ENCODE measurements around the gene HDAC11. TPM values are rescaled to one million over a fixed set of nuclear protein-coding genes. Genes with fewer than 3 reads are reported as not detected.
"Not testable (repeated sequence)": the region's sequence is repeated elsewhere in the genome, so short reads cannot be mapped to it uniquely, and the experiment has no call there.

The HDAC11 gene
- total RNA-seq, 1 donor from 2014 or later: 8.8 TPM

- no peak for DNase-seq
These were observed 13.8 kb downstream of the HDAC11 start for GRCh38 chr3:13493867-13494441.

GRCh38 chr3:13494463-13495350 lies 14.6 kb downstream of the HDAC11 start:
- no peak for DNase-seq

DNA sequence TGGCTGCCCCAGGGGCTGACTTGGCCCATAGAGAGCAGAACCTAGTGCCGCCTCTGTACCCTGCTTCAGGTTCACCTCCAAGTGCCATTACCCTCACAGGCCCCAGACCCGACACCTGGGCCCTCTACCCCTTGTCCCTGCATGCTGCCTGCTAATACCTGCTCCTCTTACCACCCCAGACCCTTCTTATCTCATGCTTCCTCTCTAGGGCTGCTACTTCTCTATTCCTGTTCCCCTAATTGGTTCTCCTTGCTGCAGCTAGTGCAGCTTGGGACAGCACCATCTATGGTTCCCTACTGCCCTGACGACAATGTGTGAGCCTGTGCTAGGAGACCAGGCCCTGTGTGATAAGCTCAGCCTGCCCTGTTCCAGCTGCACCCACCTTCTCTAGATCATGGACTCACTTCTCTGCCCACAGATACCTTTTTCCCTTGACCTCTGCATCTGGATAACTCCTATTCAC lies 15.3 kb downstream of the HDAC11 start:
- DNase-seq: no peak

DNA sequence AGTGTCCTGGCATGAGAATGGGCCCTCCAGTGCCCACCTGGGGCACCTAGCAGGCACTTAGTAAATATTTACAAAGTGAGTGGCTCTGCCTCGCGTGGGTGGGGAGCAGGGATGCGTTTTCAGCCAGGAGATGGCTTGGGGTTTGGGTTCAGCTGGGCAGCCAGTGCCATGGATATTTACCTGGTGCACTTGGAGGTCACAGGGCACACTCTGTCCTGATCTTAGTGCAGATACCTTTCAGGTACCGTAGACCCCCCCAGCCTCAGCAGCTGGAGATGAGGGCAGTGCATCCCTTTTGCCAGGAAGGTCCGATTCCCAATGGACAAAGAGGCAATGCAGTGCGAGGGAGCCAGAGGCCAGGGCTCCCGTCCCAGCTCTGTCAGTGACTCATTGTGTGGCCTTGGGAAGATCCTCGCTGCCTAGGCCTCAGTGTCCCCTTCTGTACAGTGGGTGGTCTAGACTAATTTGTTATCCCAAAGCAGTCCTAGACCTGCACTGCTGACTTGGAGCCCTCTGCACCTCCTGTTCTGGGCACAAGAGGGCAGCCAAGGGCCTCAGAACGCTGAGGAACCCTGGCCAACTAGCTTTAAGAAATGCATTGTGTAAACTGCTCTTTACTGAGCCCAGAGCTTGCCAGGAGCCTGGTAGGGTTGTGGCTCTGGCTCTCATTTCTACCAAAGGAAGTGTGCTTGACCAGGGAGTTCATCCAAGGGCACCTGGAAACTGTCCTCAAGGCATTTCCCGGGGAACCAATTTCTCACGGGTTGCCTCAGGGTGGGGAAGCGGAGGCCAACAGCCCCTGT lies 16.0 kb downstream of the HDAC11 start:
- DNase-seq: peak; percentile 82

DNA sequence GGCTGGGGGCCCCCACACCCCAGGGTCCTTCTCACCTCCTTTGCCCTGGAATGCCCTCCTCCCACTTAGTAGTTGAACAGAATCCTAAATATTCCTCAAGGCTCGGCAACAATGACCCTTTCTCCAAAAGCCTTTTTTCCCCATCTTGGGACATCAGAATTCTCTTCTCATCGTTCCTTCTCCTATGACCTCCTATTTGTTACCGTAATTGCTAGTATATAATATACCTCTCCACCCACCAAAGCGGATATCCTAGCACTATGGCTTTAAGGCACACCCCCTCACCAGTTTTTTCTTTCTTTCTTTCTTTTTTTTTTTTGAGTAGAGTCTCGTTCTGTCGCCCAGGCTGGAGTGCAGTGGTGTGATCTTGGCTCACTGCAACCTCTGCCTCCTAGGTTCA lies 16.8 kb downstream of the HDAC11 start:
- DNase-seq: no peak

- DNase-seq: no peak
These were observed 17.3 kb downstream of the HDAC11 start for GRCh38 chr3:13497386-13497785.

DNA sequence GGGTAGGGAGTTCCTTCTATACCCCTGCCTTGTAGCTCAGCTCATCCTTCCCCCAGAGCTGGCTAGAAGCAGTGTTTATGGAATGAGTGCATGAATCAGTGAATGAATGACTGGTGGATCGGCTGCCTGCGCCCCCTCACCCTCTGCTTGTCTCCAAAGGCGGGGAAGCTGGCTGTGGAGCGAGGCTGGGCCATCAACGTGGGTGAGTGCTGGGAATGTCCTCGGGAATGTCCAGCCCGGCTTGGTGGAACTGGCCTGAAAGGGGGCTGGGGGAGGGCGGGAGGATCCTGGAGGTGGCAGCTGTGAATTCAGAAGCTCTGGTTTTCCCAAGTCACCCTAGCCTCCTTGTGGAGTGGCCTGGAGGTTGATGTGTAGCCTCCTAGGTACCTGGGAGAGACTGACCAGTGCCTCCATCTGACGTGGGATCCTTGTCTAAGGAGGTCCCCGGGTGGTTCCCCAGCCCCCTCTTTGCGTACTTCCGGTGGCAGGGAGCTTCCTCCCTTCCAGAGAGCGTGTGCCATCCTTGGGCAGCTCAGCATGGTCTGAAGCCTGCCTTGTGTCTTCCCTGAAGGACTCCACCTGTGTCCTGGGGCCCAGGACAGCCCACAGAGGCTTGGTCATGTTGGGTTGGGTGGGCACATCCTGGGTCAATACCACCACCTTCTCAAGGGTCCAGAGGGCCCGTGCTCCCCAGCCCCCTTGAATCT lies 18.4 kb downstream of the HDAC11 start:
- DNase-seq: no peak

- not testable (repeated sequence) for DNase-seq
These were observed 19.1 kb downstream of the HDAC11 start for GRCh38 chr3:13499246-13499645.

GRCh38 chr3:13500133-13500885 lies 20.2 kb downstream of the HDAC11 start:
- no peak for DNase-seq

DNA sequence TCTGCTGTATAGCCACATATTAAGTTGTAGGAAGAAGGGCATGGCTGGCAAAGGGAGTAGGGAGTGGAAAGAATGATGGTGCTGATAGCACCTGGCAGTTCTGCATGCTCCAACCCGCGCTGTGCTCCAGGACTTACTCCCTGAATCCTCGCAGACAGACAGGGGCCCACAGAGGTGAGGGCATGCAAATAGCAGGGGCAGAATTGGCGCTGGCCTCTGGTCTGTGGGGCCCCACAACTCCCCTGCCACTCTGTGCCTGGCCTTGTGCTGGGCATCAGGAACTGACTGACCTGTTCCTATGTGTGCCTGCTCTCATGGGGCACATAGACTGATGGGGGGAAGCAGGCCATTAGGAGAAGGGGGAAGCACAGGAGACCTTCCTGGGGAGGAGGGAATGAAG lies 20.9 kb downstream of the HDAC11 start:
- no peak for DNase-seq

GRCh38 chr3:13501521-13501920 lies 21.4 kb downstream of the HDAC11 start:
- DNase-seq: no peak

GRCh38 chr3:13501958-13502790 lies 22.1 kb downstream of the HDAC11 start:
- DNase-seq: no peak

DNA sequence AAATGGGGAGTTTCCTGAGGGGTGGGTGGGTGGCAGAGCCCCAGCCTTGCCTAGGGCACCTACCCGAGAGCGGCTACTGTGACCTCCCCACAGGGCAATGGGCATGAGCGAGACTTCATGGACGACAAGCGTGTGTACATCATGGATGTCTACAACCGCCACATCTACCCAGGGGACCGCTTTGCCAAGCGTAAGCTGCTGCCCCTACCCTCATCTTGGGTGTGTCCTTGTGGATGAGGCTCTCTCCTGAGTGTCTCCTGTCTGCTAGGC lies 22.6 kb downstream of the HDAC11 start:
- no peak for DNase-seq

- no peak for DNase-seq
These were observed 24.2 kb downstream of the HDAC11 start for GRCh38 chr3:13504161-13504831.

DNA sequence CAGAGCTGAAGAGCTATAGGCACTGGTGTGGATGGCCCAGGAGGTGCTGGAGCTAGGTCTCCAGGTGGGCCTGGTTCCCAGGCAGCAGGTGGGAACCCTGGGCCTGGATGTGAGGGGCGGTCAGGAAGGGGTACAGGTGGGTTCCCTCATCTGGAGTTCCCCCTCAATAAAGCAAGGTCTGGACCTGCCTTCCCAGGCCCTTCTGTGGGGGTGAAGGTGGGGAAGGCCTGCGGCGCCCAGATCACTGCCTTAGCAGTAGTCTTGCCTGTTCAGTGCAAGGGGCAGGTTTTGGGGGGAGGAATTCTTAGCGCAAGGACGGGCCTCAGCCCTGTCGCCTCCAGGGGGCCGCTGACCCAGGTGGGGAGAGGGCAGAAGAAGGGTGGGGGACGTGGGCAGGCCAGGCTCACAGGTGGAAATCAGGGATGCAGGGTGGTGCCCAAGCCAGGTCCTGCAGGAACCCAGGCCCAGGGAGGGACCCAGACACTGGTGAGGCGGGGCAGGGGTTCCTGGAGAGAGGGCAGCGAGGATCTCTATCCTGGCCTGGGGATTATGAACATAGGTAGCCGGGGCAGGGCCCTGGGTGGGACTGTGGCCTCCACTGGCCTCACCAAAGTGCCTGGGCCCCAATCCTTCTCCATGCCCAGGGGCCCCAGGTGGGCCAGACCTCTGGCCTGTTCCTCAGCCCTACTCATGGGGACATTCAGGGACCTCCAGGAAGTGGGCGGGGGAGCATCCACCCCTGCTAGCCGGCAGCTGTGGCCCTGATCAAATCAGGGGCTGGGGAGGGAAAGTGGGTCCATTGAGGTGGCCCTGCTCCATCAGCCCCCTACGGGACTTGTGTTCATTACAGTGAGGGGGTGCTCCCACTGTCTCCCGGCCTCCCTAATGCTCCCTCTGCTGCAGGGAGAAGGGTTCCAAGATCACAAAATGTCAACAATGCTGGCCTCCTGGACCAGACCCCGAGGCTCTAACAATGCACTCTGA lies 25.3 kb downstream of the HDAC11 start:
- no peak for DNase-seq

- DNase-seq: no peak
These were observed 26.1 kb downstream of the HDAC11 start for GRCh38 chr3:13506239-13506638.

DNA sequence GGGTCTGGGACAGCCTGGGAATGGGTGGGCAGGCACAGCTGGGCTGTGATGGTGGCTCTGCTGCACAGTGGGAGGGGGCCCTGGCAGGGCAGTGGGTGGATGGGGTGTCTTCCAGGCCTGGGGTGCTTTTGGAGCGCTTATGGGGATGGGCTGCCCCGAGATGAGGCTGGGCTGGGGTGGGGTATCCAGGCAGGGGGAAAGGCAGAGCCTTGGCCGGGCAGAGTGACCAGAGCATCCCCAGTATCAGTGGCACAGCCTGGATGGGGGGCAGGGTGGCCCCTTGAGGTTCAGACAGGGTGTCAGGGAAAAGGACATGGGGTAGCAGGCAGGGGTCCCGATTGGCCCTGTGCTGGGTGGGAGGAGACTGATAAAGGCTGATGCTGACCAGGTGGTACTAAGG lies 26.6 kb downstream of the HDAC11 start:
- DNase-seq: no peak

GRCh38 chr3:13507247-13507569 lies 27.1 kb downstream of the HDAC11 start:
- DNase-seq: no peak

All from skin of body (tissue), 2 donors.